ENCODE measurements around the gene PLD1.

- TF ChIP-seq, protein P1, sequence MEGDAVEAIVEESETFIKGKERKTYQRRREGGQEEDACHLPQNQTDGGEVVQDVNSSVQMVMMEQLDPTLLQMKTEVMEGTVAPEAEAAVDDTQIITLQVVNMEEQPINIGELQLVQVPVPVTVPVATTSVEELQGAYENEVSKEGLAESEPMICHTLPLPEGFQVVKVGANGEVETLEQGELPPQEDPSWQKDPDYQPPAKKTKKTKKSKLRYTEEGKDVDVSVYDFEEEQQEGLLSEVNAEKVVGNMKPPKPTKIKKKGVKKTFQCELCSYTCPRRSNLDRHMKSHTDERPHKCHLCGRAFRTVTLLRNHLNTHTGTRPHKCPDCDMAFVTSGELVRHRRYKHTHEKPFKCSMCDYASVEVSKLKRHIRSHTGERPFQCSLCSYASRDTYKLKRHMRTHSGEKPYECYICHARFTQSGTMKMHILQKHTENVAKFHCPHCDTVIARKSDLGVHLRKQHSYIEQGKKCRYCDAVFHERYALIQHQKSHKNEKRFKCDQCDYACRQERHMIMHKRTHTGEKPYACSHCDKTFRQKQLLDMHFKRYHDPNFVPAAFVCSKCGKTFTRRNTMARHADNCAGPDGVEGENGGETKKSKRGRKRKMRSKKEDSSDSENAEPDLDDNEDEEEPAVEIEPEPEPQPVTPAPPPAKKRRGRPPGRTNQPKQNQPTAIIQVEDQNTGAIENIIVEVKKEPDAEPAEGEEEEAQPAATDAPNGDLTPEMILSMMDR (IDR thresholded peaks at IDR 0.05) = no peak
- TF ChIP-seq POLR2A (IDR thresholded peaks at IDR 0.05) = no peak
Measured at GRCh38 chr3:171847133-171847532, 36.9 kb upstream of the PLD1 start.

Measured in gastroesophageal sphincter (tissue), 3 donors.